ENCODE data around the gene ANO9.

ANO9 gene

GRCh38 chr11:444396-445144 lies 2.8 kb upstream of the ANO9 start:
- Histone ChIP-seq H3K27me3 (peaks cover 0 to 60% of the 10 kb centered on the region in 2 donors), H3K4me1 (peaks cover 0 to 22% (median 12%) of the 10 kb centered on the region in 4 donors), H3K27ac (no peak overlapping the region), H3K36me3 (no peaks in the 10 kb centered on the region), H3K4me3 (no peak overlapping the region), H3K9me3 (no peaks in the 10 kb centered on the region)
- no peak for TF ChIP-seq CTCF (IDR thresholded peaks at IDR 0.05)
- intact Hi-C loops (cut with DNase I; ENCODE audit: low total_unique reads), result loop anchor here (5.0 kb wide), 1 partner anchor 237 kb away; the partner anchor contains the start of genes BET1L and RIC8A
- DNase-seq, result no peak

GRCh38 chr11:443542-444199 lies 1.9 kb upstream of the ANO9 start:
- H3K36me3 ChIP-seq, result no peaks in the 10 kb centered on the region
- TF ChIP-seq CTCF (IDR thresholded peaks at IDR 0.05), result no peak
- H3K27ac ChIP-seq, result no peak overlapping the region
- no peak overlapping the region for H3K4me3 ChIP-seq
- intact Hi-C loops (cut with DNase I; ENCODE audit: low total_unique reads), result no loop called here
- peaks cover 0 to 15% (median 4%) of the 10 kb centered on the region in 4 donors for H3K4me1 ChIP-seq
- H3K9me3 ChIP-seq, result no peaks in the 10 kb centered on the region
- peaks cover 0 to 69% of the 10 kb centered on the region in 2 donors for H3K27me3 ChIP-seq
- DNase-seq, result no peak

GRCh38 chr11:442611-443081 lies 835 bp upstream of the ANO9 start:
- no peak for TF ChIP-seq CTCF (IDR thresholded peaks at IDR 0.05)
- no peak overlapping the region for H3K27ac ChIP-seq
- no peak for DNase-seq
- no peak overlapping the region for H3K4me3 ChIP-seq
- H3K9me3 ChIP-seq, result no peaks in the 10 kb centered on the region
- peaks cover 0 to 10% (median 0%) of the 10 kb centered on the region in 4 donors for H3K4me1 ChIP-seq
- peaks cover 0 to 79% of the 10 kb centered on the region in 2 donors for H3K27me3 ChIP-seq
- no peaks in the 10 kb centered on the region for H3K36me3 ChIP-seq
- intact Hi-C loops (cut with DNase I; ENCODE audit: low total_unique reads), result no loop called here

GRCh38 chr11:441043-441417 lies 781 bp downstream of the ANO9 start:
- no peak for TF ChIP-seq CTCF (IDR thresholded peaks at IDR 0.05)
- DNase-seq, result no peak
- Histone ChIP-seq H3K36me3 (no peaks in the 10 kb centered on the region), H3K27me3 (peaks cover 0 to 84% of the 10 kb centered on the region in 2 donors), H3K9me3 (no peaks in the 10 kb centered on the region), H3K4me1 (peaks cover 0 to 10% (median 0%) of the 10 kb centered on the region in 4 donors), H3K27ac (no peak overlapping the region), H3K4me3 (no peak overlapping the region)
- intact Hi-C loops (cut with DNase I; ENCODE audit: low total_unique reads), result no loop called here

- no peak overlapping the region for H3K27ac ChIP-seq
- peaks cover 0 to 79% of the 10 kb centered on the region in 2 donors for H3K27me3 ChIP-seq
- H3K4me1 ChIP-seq, result peaks cover 0 to 10% (median 0%) of the 10 kb centered on the region in 4 donors
- H3K4me3 ChIP-seq, result no peak overlapping the region
- H3K36me3 ChIP-seq, result no peaks in the 10 kb centered on the region
- H3K9me3 ChIP-seq, result no peaks in the 10 kb centered on the region
- intact Hi-C loops (cut with DNase I; ENCODE audit: low total_unique reads), result no loop called here
- no peak for TF ChIP-seq CTCF (IDR thresholded peaks at IDR 0.05)
- no peak for DNase-seq
Measured at GRCh38 chr11:440065-441042, 1.5 kb downstream of the ANO9 start.
